GM12878 (cell line): ENCODE measurements around the gene SIM2. TPM values are rescaled to one million over a fixed set of nuclear protein-coding genes. Genes with fewer than 3 reads are reported as not detected.

ENCODE experiments used
- ATAC-seq: fragments of 200-7000 bp; cut with Tn5 transposase; 3 replicates; pipeline ENCODE4 v1.9.1; 2020; ENCODE audit warnings: mild to moderate bottlenecking, moderate library complexity
- BruUV-seq: library from RNA; stranded (reverse); fragments of 400-500 nt; replicated peaks from 2 replicates; lab custom pipeline; 2021; lab: Mats Ljungman, UMichigan
- CTCF ChIA-PET: fragments of 300-600 bp; sonication (Branson Sonifier 250); formaldehyde crosslinking; extraction: SDS; loops from one replicate; lab custom pipeline; 2021; ENCODE audit warnings: inconsistent platforms; lab: Yijun Ruan, JAX
- POLR2A ChIA-PET: fragments of 350-600 bp; formaldehyde crosslinking; extraction: SDS; loops from one replicate; lab custom pipeline; 2021; ENCODE audit warnings: inconsistent platforms; lab: Charles Lee
- RAD21 ChIA-PET: fragments of 300-600 bp; sonication (Branson Sonifier 250); formaldehyde crosslinking; loops from one replicate; lab custom pipeline; 2023; ENCODE audit warnings: antibody characterized with exemption; ENCODE audit not compliant: unreplicated experiment; lab: Charles Lee
- SMC1A ChIA-PET: fragments of 300-600 bp; sonication (Branson Sonifier 250); formaldehyde crosslinking; loops from one replicate; lab custom pipeline; 2023; ENCODE audit not compliant: unreplicated experiment, uncharacterized antibody; lab: Charles Lee
- DNase-seq: peaks from one replicate; pipeline ENCODE4 v3.0.0-alpha.2; 2011; ENCODE audit warnings: low read depth, low spot score
- FAIRE-seq: peaks from 3 replicates; lab custom pipeline; 2011; peaks lifted over from hg19 to GRCh38; lab: Jason Lieb, UNC
- H2AFZ ChIP-seq: 2 replicates; pipeline ENCODE4 v1.6.0; 2011; ENCODE audit warnings: low read depth, low read length, control low read depth; ENCODE audit not compliant: control insufficient read depth
- H3K27ac ChIP-seq: 2 replicates; pipeline ENCODE4 v1.5.1; 2011; ENCODE audit warnings: control low read depth; ENCODE audit not compliant: control insufficient read depth, insufficient read depth
- H3K27me3 ChIP-seq, 2 experiments: replicated peaks in 1 of 2; 2 replicates each; pipeline versions ENCODE4 v1.6.0 to v1.6.1; 2011; ENCODE audit warnings: low read length in 1 of 2; ENCODE audit not compliant: control insufficient read depth in 2 of 2, insufficient read depth in 2 of 2
- H3K36me3 ChIP-seq, 2 experiments: 2 replicates each; pipeline ENCODE4 v1.5.1; 2011; ENCODE audit warnings: low read length in 1 of 2; ENCODE audit not compliant: control insufficient read depth in 2 of 2, insufficient read depth in 2 of 2
- H3K4me1 ChIP-seq: 2 replicates; pipeline ENCODE4 v1.6.1; 2011; ENCODE audit warnings: mild to moderate bottlenecking, low read length, moderate library complexity, mixed read lengths; ENCODE audit not compliant: control insufficient read depth, insufficient read depth
- H3K4me2 ChIP-seq: 2 replicates; pipeline ENCODE4 v1.6.0; 2011; ENCODE audit warnings: control low read depth; ENCODE audit not compliant: control insufficient read depth, insufficient read depth
- H3K4me3 ChIP-seq: fragments of 200-600 bp; sonication (generic); 2 replicates; pipeline ENCODE4 v1.5.1; 2016
- H3K79me2 ChIP-seq: 2 replicates; pipeline ENCODE4 v1.6.0; 2011; ENCODE audit warnings: low read length; ENCODE audit not compliant: control insufficient read depth, insufficient read depth
- H3K9ac ChIP-seq: 2 replicates; pipeline ENCODE4 v1.8.0; 2011; ENCODE audit warnings: low read length, control low read depth, mixed read lengths; ENCODE audit not compliant: control insufficient read depth, insufficient read depth
- H3K9me3 ChIP-seq: replicated peaks from 3 replicates; pipeline ENCODE4 v1.5.1; 2011; ENCODE audit warnings: mild to moderate bottlenecking, low read length; ENCODE audit not compliant: control insufficient read depth, insufficient read depth
- H4K20me1 ChIP-seq: 2 replicates; pipeline ENCODE4 v1.6.0; 2011; ENCODE audit not compliant: control insufficient read depth, insufficient read depth
- LARP7 ChIP-seq: fragments of 450-650 bp; IDR thresholded peaks from 2 replicates; pipeline ENCODE4 v1.6.1; 2017; ENCODE audit warnings: mild to moderate bottlenecking
- NFYA ChIP-seq: IDR thresholded peaks from 2 replicates; pipeline ENCODE4 v1.6.1; 2011; ENCODE audit warnings: low read depth, mild to moderate bottlenecking, low read length, improper control_type of control experiment, borderline replicate concordance
- NFYB ChIP-seq: IDR thresholded peaks from 2 replicates; pipeline ENCODE4 v1.6.1; 2011; ENCODE audit warnings: low read depth, mild to moderate bottlenecking, low read length, improper control_type of control experiment, moderate library complexity; ENCODE audit not compliant: insufficient read depth
- PAX8 ChIP-seq: fragments of 450-650 bp; IDR thresholded peaks from 2 replicates; pipeline ENCODE4 v1.6.1; 2017; ENCODE audit warnings: mild to moderate bottlenecking, moderate library complexity
- SIX5 ChIP-seq: IDR thresholded peaks from 2 replicates; pipeline ENCODE4 v1.6.1; 2011; ENCODE audit warnings: mild to moderate bottlenecking, low read depth, low read length, moderate library complexity; ENCODE audit not compliant: severe bottlenecking
- WGBS: methylation state at CpG from one replicate; pipeline ENCODE4 v1.1.6; 2016; ENCODE audit warnings: low lambda C conversion rate; ENCODE audit not compliant: insufficient replicate concordance, insufficient coverage; ENCODE audit errors: missing lambda C conversion rate; 5-methylcytosine and 5-hydroxymethylcytosine counted together
- in situ Hi-C: fragments of 300-500 bp; cut with MboI; formaldehyde crosslinking; loops from 9 replicates; pipeline ENCODE4 v1.14.3; 2018; ENCODE audit warnings: mixed read lengths
- intact Hi-C: fragments of 100-400 bp; cut with micrococcal nuclease; formaldehyde crosslinking; loops from one replicate; pipeline ENCODE4 v1.14.2; 2022; ENCODE audit not compliant: unreplicated experiment
- polyA plus RNA-seq, 11 experiments: library from polyadenylated mRNA; depleted of rRNA in 4 of 11; unstranded in 6 of 11; stranded (reverse) in 5 of 11; fragments of >200 nt; fragmentation: Nextera tagmentation in 4 of 11; fragmentation: Illumina TruSeq in 1 of 11; extraction: Ambion mirVana in 4 of 11; extraction: Trizol in 1 of 11; gene quantifications; 1 replicate in 1 of 11; 2 replicates in 10 of 11; pipeline versions ENCODE4 v1.2.1 to v1.2.3, GENCODE V29; 2011 to 2016; ENCODE audit warnings: inconsistent platforms in 2 of 11, missing spikeins in 2 of 11, low read depth in 1 of 11
- total RNA-seq, 4 experiments: library from RNA; depleted of rRNA in 3 of 4; stranded (reverse); fragments of >200 nt in 3 of 4; fragmentation: Illumina TruSeq in 1 of 4; extraction: Trizol in 1 of 4; gene quantifications; 2 replicates each; pipeline versions ENCODE4 v1.2.1 to v1.2.3, GENCODE V29; 2013 to 2021
- TF ChIP-seq, protein P1 (sequence below): fragments of 450-650 bp; IDR thresholded peaks from 2 replicates; pipeline ENCODE4 v1.6.1; 2017; ENCODE audit warnings: low read depth, mild to moderate bottlenecking, moderate library complexity
- TF ChIP-seq, protein P2 (sequence below): fragments of 150-350 bp; IDR thresholded peaks from 2 replicates; pipeline ENCODE4 v1.6.1; 2014; ENCODE audit warnings: mild to moderate bottlenecking, low read depth, low read length

Gene SIM2
- total and polyA plus RNA-seq, 10 of the 15 experiments (the other 5 are each of a cell fraction or from before 2014, with no cell fraction given), result 0.02 to 0.15 (median 0.05) TPM; not detected in 7

DNA sequence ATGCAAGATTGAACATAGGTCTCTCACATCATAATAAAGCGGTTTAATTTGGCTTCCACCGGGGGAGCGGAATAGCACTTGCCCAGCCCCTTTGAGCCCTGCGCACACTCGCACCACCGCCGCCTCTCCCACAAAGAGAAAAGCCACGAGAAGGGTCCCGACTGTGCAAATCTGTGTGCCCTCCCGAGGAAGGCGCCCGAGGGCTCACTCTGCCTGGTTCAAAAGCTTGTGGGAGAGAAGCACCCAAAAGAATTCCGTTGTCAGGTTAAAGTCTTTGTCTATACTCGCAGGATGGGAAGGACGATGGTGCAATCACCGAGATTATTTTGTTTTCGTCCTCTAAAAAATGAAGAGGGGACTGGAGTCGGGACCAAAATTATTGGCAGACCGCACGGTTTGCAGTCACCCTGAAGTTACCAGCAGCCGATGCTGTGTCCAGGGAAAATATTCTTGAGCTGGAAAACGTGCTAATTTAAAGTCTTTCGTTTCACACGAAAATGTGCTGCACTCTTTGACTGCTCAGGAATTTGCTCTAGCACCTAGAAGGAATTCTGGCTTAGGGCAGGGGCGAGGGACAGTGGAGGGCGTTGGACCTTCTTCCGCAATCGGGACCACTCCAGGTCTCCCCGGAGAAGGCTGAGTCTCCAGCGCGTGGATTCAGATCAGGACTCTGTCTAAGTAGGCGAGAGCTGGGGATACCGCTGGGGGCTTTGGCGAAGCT lies 6.6 kb upstream of the SIM2 start:
- in situ Hi-C loops, result no loop called here
- ChIA-PET CTCF (no interaction called here), POLR2A (no interaction called here)
- WGBS, result 22% methylated on average over 34 of the region's 34 CpGs
- peaks cover 11 to 38% of the 10 kb centered on the region in 2 experiments for H3K27me3 ChIP-seq
- FAIRE-seq, result no peak
- no peak overlapping the region for H2AFZ ChIP-seq
- no peak for ATAC-seq
- BruUV-seq, result no TSS peak
- TF ChIP-seq NFYA (no peak), LARP7 (no peak), SIX5 (no peak), PAX8 (no peak), NFYB (no peak)
- TF ChIP-seq, protein P1, sequence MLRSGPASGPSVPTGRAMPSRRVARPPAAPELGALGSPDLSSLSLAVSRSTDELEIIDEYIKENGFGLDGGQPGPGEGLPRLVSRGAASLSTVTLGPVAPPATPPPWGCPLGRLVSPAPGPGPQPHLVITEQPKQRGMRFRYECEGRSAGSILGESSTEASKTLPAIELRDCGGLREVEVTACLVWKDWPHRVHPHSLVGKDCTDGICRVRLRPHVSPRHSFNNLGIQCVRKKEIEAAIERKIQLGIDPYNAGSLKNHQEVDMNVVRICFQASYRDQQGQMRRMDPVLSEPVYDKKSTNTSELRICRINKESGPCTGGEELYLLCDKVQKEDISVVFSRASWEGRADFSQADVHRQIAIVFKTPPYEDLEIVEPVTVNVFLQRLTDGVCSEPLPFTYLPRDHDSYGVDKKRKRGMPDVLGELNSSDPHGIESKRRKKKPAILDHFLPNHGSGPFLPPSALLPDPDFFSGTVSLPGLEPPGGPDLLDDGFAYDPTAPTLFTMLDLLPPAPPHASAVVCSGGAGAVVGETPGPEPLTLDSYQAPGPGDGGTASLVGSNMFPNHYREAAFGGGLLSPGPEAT, result no peak
- TF ChIP-seq, protein P2, sequence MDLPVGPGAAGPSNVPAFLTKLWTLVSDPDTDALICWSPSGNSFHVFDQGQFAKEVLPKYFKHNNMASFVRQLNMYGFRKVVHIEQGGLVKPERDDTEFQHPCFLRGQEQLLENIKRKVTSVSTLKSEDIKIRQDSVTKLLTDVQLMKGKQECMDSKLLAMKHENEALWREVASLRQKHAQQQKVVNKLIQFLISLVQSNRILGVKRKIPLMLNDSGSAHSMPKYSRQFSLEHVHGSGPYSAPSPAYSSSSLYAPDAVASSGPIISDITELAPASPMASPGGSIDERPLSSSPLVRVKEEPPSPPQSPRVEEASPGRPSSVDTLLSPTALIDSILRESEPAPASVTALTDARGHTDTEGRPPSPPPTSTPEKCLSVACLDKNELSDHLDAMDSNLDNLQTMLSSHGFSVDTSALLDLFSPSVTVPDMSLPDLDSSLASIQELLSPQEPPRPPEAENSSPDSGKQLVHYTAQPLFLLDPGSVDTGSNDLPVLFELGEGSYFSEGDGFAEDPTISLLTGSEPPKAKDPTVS, result no peak
- TF ChIP-seq, all 136 proteins: peak for 0
- H3K4me3 ChIP-seq, result no peak overlapping the region
- DNase-seq, result no peak
- ChIA-PET RAD21 (no interaction called here), SMC1A (no interaction called here)
- no peak overlapping the region for H3K27ac ChIP-seq
- H3K79me2 ChIP-seq, result no peaks in the 10 kb centered on the region
- H3K36me3 ChIP-seq, result no peaks in the 10 kb centered on the region
- H3K9ac ChIP-seq, result no peak overlapping the region
- no peaks in the 10 kb centered on the region; the same call in 2 of the 3 replicates for H3K9me3 ChIP-seq
- no peaks in the 10 kb centered on the region for H4K20me1 ChIP-seq
- no peaks in the 10 kb centered on the region for H3K4me1 ChIP-seq
- intact Hi-C loops, result no loop called here
- no peak overlapping the region for H3K4me2 ChIP-seq
